AG09319 (cell line): ENCODE results near the gene RTL10.
"Not testable (repeated sequence)": the region's sequence is repeated elsewhere in the genome, so short reads cannot be mapped to it uniquely, and the experiment has no call there.

Experiments used
- DNase-seq: peaks from one replicate; pipeline ENCODE4 v3.0.0-alpha.2; 2010; ENCODE audit warnings: low read depth; ENCODE audit errors: extremely low read depth
- TF ChIP-seq, protein P1 (sequence below): IDR thresholded peaks from 2 replicates; pipeline ENCODE4 v1.5.1; 2011; ENCODE audit warnings: low read depth, mild to moderate bottlenecking, inconsistent platforms, low read length, moderate library complexity

RTL10 gene

GRCh38 chr22:19887256-19887985, 32.7 kb upstream of the RTL10 start:
- TF ChIP-seq, protein P1, sequence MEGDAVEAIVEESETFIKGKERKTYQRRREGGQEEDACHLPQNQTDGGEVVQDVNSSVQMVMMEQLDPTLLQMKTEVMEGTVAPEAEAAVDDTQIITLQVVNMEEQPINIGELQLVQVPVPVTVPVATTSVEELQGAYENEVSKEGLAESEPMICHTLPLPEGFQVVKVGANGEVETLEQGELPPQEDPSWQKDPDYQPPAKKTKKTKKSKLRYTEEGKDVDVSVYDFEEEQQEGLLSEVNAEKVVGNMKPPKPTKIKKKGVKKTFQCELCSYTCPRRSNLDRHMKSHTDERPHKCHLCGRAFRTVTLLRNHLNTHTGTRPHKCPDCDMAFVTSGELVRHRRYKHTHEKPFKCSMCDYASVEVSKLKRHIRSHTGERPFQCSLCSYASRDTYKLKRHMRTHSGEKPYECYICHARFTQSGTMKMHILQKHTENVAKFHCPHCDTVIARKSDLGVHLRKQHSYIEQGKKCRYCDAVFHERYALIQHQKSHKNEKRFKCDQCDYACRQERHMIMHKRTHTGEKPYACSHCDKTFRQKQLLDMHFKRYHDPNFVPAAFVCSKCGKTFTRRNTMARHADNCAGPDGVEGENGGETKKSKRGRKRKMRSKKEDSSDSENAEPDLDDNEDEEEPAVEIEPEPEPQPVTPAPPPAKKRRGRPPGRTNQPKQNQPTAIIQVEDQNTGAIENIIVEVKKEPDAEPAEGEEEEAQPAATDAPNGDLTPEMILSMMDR: no peak
- DNase-seq: no peak

- DNase-seq: peak; percentile 44
- TF ChIP-seq, protein P1: no peak; the same call in 1 of the 2 replicates
Measured at GRCh38 chr22:19886605-19887255, 32.1 kb upstream of the RTL10 start.

DNA sequence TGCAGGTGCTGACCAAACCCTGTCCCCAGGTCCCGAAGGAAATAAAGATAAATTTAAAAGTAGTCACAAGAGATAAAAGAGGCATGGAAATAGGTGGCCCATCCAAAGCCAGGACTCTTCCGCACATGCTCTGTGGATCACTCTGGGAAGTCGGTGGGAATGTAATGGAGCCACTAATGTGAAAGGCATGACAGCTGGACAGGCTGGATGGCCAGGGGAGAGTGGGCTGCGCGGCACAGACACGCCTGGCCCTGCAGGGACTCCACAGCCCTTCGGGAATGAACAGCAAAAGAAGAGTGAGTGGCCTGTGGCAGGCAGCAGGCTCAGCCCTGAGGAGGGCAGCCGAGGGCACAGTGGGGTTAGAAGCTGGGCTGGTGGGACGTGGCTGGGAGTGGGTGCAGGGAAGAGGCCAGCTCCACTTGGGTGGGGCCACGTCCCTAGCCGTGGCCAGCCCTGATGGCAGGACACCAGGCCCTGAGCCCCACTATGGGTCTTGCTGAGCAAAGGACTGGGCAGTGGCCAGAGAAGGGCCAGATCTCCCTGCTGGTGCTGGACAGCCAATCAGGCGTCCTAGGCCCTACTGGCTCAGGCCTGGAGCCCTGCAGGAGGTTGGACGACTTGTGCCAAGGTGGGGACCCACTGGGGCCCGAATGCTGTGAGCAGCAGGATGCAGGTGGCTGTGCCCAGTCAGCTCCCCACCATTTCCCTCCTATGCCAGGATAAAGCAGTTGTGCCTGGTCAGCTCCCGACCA, 31.3 kb upstream of the RTL10 start:
- TF ChIP-seq, protein P1: no peak
- DNase-seq: no peak

DNA sequence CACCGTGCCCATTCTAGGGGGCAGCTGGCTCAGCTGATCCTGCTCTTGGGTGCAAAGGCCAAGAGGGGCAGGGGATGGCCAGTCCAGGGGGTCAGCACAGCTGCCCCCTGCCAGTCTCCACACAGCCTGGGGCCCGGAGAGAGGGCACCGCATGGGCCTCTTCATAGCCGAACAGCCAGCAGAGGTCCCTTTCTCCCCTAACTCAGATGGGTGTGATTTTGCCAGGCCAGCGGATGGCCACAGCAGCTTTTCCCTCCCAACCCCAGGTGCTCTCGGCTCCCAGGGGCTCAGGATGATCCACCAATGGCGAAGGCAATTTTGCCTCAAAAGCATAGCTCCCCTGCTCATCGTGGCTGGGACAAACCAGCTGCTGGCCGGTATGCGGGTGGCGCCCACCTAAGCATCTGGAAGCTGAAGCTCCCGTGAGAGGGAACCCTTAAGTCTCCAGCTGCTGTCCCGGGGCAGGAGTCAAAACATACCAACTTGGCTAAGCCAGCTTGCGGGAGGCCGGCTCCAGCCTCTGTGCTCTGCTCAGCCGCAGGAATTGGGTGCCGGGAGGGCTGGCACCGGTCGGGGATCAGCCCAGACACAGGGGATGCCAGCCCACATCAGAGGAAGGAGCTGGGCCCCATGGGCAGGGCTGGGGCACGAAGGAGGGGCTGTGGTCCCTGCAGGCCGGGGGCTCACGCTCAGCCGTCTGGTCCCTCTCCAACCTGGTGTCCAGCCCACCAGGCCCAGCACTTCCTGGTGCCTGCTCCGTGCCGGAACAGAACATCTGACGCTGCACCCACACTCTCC, 30.5 kb upstream of the RTL10 start:
- no peak for DNase-seq
- TF ChIP-seq, protein P1: no peak

- DNase-seq: no peak
- TF ChIP-seq, protein P1: no peak
Measured at GRCh38 chr22:19884161-19884953, 29.7 kb upstream of the RTL10 start.

- DNase-seq: not testable (repeated sequence)
Measured at GRCh38 chr22:19883446-19883845, 28.8 kb upstream of the RTL10 start.
